ENCODE measurements around the gene P2RY12. TPM values are rescaled to one million over a fixed set of nuclear protein-coding genes. Genes with fewer than 3 reads are reported as not detected.

Gene P2RY12
- total RNA-seq, 4 donors from 2014 or later = 6.3 to 11.5 (median 8.8) TPM

DNA sequence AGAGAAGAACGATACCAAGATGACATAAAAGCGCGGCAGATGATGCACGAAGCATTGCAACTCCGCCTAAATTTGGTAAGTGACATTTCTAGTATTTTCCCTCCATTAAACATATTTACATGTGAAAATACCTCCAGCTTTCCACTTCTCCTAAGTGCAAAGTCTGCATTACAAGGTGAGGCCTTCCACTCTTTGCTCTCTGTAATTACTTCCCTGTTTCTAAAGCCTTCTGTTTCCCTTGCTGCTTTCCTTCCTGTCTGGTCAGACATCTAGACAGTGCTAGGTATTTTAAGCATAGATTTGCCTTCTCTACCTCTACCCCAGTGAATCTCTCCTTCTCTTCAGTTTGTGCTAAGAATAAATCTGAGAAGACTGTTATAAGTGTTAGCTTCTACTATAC lies 1.9 kb downstream of the P2RY12 start:
- peak overlapping the region in 3 of 4 donors; percentile 55 to 84 (median 81) for H3K27ac ChIP-seq
- peaks cover 0 to 45% (median 7%) of the 10 kb centered on the region in 4 donors for H3K4me1 ChIP-seq
- 88 to 93% methylated on average over 5 of the region's 5 CpGs for WGBS, 2 donors
- H3K36me3 ChIP-seq = peaks cover 0 to 4% (median 0%) of the 10 kb centered on the region in 3 donors
- no peaks in the 10 kb centered on the region for H3K9me3 ChIP-seq
- TF ChIP-seq POLR2A (IDR thresholded peaks at IDR 0.05) = no peak
- no peak for TF ChIP-seq CTCF (IDR thresholded peaks at IDR 0.05)
- TF ChIP-seq EP300 (IDR thresholded peaks at IDR 0.05) = no peak
- DNase-seq (ENCODE audit: low spot score in 2 of 2) = no peak
- no peaks in the 10 kb centered on the region for H3K27me3 ChIP-seq
- H3K4me3 ChIP-seq = peak overlapping the region in 2 of 4 donors; percentile 29 to 44

DNA sequence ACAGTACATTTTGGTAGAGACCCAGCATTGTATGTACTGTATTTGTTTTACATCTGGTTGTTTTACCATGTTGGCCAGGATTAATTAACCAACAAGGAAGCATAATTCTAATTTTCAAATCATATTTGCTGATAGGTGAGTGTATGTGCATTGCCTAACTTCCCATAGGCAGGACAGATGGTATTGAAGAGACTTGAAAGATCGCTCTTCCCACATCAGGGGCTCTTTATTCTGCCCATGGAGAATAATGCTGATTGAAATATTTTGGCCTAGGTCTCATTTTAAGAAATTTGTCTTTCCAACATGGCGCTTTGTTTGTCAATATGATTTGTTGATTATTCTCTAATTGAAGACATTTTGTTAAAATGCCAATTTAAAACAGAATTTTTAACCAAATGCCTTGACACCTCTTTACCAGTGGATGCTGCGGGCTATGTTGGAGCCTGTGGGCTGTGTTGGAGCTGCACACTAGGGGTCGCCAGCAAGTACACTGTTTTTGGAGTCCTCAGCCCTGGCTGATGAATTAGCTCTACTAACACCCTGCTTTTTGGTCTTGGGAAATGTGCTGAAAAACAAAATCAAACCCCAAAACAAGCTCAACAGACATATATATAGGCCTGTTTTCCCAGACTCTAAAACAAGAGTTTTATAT lies 5.3 kb downstream of the P2RY12 start:
- peaks cover 0 to 5% (median 0%) of the 10 kb centered on the region in 3 donors for H3K36me3 ChIP-seq
- H3K27ac ChIP-seq = no peak overlapping the region
- TF ChIP-seq EP300 (IDR thresholded peaks at IDR 0.05) (no peak), CTCF (IDR thresholded peaks at IDR 0.05) (peak; percentile 16 to 39 (median 34)), POLR2A (IDR thresholded peaks at IDR 0.05) (no peak)
- 72 to 77% methylated on average over 4 of the region's 4 CpGs for WGBS, 2 donors
- H3K4me1 ChIP-seq = peaks cover 0 to 24% (median 5%) of the 10 kb centered on the region in 4 donors
- H3K27me3 ChIP-seq = no peaks in the 10 kb centered on the region
- H3K4me3 ChIP-seq = no peak overlapping the region
- no peak for DNase-seq (ENCODE audit: low spot score in 2 of 2)
- no peaks in the 10 kb centered on the region for H3K9me3 ChIP-seq

DNA sequence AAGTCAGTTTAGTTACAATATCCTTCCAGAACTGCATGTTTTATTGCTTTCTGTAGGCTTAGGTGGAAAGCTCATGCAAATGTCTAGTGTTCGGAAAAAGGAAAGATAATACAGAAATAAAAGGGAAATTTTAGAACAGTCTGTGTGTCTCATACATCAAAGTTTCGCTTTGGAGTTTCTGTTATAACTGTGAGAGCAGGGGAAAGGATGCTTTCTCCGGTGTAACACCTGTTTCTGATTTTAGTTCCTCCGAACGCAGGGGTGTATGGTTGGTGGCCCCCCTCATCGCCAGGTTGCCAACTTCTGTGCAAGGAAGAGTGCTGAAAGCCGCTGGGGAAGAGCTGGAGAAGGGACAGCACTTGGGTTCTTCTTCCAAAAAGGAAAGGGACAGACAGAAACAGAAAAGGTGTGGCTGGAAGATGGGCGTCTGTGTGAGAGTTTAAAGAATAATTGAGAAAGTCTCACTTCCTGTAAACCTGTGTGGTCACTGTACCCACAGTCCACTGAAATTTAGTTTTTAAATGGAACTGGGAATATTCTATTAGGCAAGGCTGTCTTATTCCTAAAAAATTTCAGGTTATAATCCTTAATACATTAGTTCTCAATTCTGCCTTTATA lies 6.7 kb downstream of the P2RY12 start:
- Histone ChIP-seq H3K36me3 (peaks cover 0 to 5% (median 0%) of the 10 kb centered on the region in 3 donors), H3K4me1 (peaks cover 0 to 13% (median 3%) of the 10 kb centered on the region in 4 donors), H3K27me3 (no peaks in the 10 kb centered on the region), H3K9me3 (no peaks in the 10 kb centered on the region), H3K4me3 (no peak overlapping the region), H3K27ac (no peak overlapping the region)
- TF ChIP-seq EP300 (IDR thresholded peaks at IDR 0.05) = no peak
- TF ChIP-seq POLR2A (IDR thresholded peaks at IDR 0.05) = no peak
- TF ChIP-seq CTCF (IDR thresholded peaks at IDR 0.05) = no peak
- no peak for DNase-seq (ENCODE audit: low spot score in 2 of 2)
- 88 to 90% methylated on average over 8 of the region's 8 CpGs for WGBS, 2 donors

- H3K4me1 ChIP-seq = peaks cover 0 to 5% (median 0%) of the 10 kb centered on the region in 4 donors
- no peaks in the 10 kb centered on the region for H3K9me3 ChIP-seq
- 78 to 91% methylated on average over 4 of the region's 4 CpGs for WGBS, 2 donors
- no peaks in the 10 kb centered on the region for H3K27me3 ChIP-seq
- H3K27ac ChIP-seq = no peak overlapping the region
- TF ChIP-seq CTCF (IDR thresholded peaks at IDR 0.05) (no peak), EP300 (IDR thresholded peaks at IDR 0.05) (no peak), POLR2A (IDR thresholded peaks at IDR 0.05) (no peak)
- peaks cover 0 to 4% (median 0%) of the 10 kb centered on the region in 3 donors for H3K36me3 ChIP-seq
- DNase-seq (ENCODE audit: low spot score in 2 of 2) = no peak
- no peak overlapping the region for H3K4me3 ChIP-seq
Observed at GRCh38 chr3:151372063-151372820, 12.3 kb downstream of the P2RY12 start.

DNA sequence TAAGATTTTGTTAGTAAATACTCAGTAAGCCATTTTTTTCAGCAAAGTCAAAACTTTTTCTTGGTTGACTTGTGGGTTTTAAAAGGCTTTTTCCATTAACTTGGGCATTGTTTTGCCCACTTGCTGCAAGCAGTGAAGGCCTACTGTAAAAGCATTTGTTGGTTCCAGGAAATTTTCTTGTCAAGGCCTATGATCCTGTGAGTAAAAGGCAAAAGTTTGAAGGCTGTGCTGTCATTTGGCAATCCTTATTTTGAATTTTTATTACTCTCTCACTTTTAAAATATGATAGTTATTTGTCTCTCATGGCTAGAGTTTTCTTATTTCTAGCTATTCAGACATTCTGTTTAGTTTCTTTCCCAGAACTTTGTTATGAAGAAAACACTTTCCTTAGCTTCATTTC lies 13.0 kb downstream of the P2RY12 start:
- TF ChIP-seq POLR2A (IDR thresholded peaks at IDR 0.05) (no peak), CTCF (IDR thresholded peaks at IDR 0.05) (no peak), EP300 (IDR thresholded peaks at IDR 0.05) (no peak)
- peaks cover 0 to 5% (median 0%) of the 10 kb centered on the region in 4 donors for H3K4me1 ChIP-seq
- no peak for DNase-seq (ENCODE audit: low spot score in 2 of 2)
- H3K4me3 ChIP-seq = no peak overlapping the region
- no peaks in the 10 kb centered on the region for H3K27me3 ChIP-seq
- peaks cover 0 to 4% (median 0%) of the 10 kb centered on the region in 3 donors for H3K36me3 ChIP-seq
- H3K9me3 ChIP-seq = no peaks in the 10 kb centered on the region
- H3K27ac ChIP-seq = no peak overlapping the region

Measured in tibial nerve (tissue), 4 donors.